Activated T-helper 17 cell treated with anti-CD3 and anti-CD28 coated beads, Interleukin-2, amount 50 U/mL, for 72 hours (primary cell): ENCODE data around the gene EML5. TPM values are rescaled to one million over a fixed set of nuclear protein-coding genes. Genes with fewer than 3 reads are reported as not detected.

Source experiments
- ATAC-seq: fragments of 150-1000 bp; cut with Tn5 transposase; replicated peaks from 2 replicates; pipeline ENCODE4 v1.10.0; 2021; ENCODE audit warnings: mild to moderate bottlenecking, moderate library complexity
- H3K27ac Mint-ChIP-seq: one replicate; pipeline ENCODE4 v1.8.0; 2022; ENCODE audit warnings: mixed read lengths
- H3K27me3 Mint-ChIP-seq: one replicate; pipeline ENCODE4 v1.8.0; 2022; ENCODE audit warnings: mixed read lengths
- H3K36me3 Mint-ChIP-seq: one replicate; pipeline ENCODE4 v1.8.0; 2022; ENCODE audit warnings: low read depth, mild to moderate bottlenecking, mixed read lengths
- H3K4me1 Mint-ChIP-seq: one replicate; pipeline ENCODE4 v1.8.0; 2022; ENCODE audit warnings: mixed read lengths
- H3K4me3 Mint-ChIP-seq: one replicate; pipeline ENCODE4 v1.8.0; 2022; ENCODE audit warnings: mild to moderate bottlenecking, mixed read lengths
- H3K9me3 Mint-ChIP-seq: one replicate; pipeline ENCODE4 v1.8.0; 2022; ENCODE audit warnings: mixed read lengths
- total RNA-seq, 2 donors: library from RNA; stranded (reverse); gene quantifications; one replicate each; pipeline ENCODE4 v1.2.3, GENCODE V29; 2022

Gene EML5
- total RNA-seq, 2 donors from 2014 or later = 1.6 to 2.6 TPM

DNA sequence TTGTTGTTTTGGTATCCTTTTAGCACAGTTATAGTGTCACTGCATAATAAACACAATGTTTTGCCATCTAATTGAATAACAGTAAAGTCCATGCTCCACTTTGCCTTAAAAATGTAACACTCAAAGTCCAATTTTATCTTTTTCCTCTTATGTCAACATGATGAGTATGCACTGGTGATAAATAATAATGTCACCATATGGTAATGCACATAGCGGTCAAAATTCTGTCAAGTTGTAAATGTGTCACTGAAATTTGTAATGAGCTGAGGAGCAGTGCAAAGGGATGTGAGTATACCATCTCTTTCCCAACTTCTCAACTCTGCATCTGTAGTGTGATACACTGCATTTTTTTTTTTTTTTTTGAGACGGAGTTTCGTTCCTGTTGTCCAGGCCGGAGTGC is 65.7 kb downstream of the EML5 start:
- Mint-ChIP-seq H3K27ac (no peak overlapping the region), H3K27me3 (no peaks in the 10 kb centered on the region), H3K36me3 (no peaks in the 10 kb centered on the region), H3K4me3 (no peak overlapping the region), H3K9me3 (no peaks in the 10 kb centered on the region), H3K4me1 (no peaks in the 10 kb centered on the region)
- no peak for ATAC-seq

DNA sequence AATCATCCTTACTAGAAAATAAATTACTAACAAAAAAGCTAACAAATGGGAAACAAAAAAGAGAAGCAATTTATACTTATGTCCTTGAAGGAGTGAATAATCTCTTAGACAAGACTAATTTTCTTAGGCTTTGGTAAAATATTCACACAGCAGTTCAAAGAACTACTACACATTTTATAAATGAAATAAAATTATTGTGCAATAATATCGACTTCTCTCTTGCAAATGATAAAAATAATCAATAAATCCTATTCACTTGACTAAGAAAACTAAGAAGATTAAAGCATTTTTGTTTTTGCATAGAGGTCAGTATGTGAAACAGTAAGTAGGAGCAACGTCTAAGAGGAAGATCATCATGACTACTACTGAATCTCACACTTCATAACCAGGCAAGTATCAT is 82.0 kb downstream of the EML5 start:
- ATAC-seq = no peak
- H3K36me3 Mint-ChIP-seq = peaks cover 6% of the 10 kb centered on the region

DNA sequence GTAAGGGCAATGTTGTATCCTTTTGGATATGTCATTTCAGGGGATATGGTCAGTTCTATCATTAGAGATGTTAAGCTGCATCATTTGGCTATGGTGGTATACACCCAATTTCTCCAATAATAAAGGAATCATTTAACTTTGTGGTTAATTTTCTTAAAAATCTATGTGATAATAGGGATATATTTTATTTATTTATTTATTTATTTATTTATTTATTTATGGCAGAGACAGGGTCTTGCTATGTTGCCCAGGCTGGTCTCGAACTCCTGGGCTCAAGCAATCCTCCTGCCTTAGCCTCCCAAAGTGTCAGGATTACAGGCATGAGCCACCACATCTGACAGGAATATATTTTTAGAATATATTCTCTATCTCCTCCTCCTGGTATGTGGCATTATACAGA is 85.7 kb downstream of the EML5 start:
- Mint-ChIP-seq H3K4me3 (no peak overlapping the region), H3K9me3 (no peaks in the 10 kb centered on the region), H3K36me3 (peaks cover 14% of the 10 kb centered on the region), H3K4me1 (no peaks in the 10 kb centered on the region), H3K27ac (no peak overlapping the region), H3K27me3 (no peaks in the 10 kb centered on the region)
- no peak for ATAC-seq

More for the DNA sequence above, 82.0 kb downstream of the EML5 start:
- Mint-ChIP-seq H3K4me1 (no peaks in the 10 kb centered on the region), H3K9me3 (no peaks in the 10 kb centered on the region), H3K27me3 (no peaks in the 10 kb centered on the region), H3K4me3 (no peak overlapping the region), H3K27ac (no peak overlapping the region)

DNA sequence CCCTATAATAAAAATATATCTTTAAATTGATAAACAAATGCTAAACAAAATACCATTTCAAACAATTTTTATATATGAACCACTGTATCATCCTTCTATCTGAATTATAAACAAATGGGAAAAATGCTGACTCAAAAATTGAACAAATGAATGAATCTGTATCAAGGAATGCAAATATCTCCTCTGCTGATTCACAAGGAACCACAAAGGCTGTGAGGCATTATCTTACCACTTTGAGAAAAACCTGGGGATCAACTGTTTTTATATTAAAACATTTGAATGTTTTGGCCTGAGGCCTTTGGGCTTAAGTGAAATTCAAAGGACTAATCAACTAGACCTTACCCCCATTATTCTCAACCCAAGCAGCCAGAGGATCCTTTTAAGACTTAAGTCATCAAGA is 86.3 kb downstream of the EML5 start:
- no peaks in the 10 kb centered on the region for H3K9me3 Mint-ChIP-seq
- H3K36me3 Mint-ChIP-seq = peaks cover 14% of the 10 kb centered on the region
- no peak overlapping the region for H3K4me3 Mint-ChIP-seq
- H3K27me3 Mint-ChIP-seq = no peaks in the 10 kb centered on the region
- no peak for ATAC-seq
- no peak overlapping the region for H3K27ac Mint-ChIP-seq
- no peaks in the 10 kb centered on the region for H3K4me1 Mint-ChIP-seq

DNA sequence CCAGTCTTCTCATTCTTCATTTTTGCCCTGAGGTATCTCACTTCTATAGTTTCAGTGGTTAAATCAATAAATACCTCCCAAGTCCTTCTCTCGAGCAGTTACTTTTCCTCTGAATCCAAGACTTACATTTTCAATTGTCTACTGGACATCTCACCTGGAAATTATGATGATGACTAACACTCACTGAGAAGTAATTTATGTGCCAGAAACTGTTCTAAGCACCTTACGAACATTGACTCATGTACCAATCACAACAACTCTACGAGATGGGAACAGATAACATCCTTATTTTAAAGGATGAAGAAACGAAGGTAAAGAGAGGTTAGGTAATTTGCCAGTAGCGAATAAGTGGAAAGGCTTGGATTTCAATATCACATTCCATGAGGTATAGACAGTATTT is 94.1 kb downstream of the EML5 start:
- Mint-ChIP-seq H3K36me3 (no peaks in the 10 kb centered on the region), H3K9me3 (no peaks in the 10 kb centered on the region), H3K27ac (no peak overlapping the region), H3K27me3 (no peaks in the 10 kb centered on the region), H3K4me1 (no peaks in the 10 kb centered on the region), H3K4me3 (no peak overlapping the region)
- no peak for ATAC-seq

DNA sequence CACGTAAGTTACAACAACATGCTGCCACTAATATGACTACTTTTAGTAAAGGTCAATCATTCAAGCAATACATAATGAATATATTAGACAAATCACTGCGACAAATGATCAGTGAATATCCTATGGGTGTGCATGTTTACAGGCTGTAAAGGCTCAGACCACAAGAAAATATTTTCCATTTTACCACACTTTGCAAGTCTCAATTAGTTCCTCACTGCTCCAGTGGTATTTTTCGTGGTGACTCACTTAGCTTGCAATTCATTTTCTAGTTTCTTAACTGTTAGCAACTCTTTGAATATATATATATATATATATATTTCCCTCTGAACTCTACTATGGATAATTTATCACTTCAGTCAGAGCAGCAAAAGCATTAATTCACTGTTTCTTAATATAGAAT is 96.9 kb downstream of the EML5 start:
- Mint-ChIP-seq H3K4me3 (no peak overlapping the region), H3K9me3 (no peaks in the 10 kb centered on the region), H3K27ac (no peak overlapping the region), H3K36me3 (no peaks in the 10 kb centered on the region), H3K27me3 (no peaks in the 10 kb centered on the region), H3K4me1 (no peaks in the 10 kb centered on the region)
- ATAC-seq = no peak

DNA sequence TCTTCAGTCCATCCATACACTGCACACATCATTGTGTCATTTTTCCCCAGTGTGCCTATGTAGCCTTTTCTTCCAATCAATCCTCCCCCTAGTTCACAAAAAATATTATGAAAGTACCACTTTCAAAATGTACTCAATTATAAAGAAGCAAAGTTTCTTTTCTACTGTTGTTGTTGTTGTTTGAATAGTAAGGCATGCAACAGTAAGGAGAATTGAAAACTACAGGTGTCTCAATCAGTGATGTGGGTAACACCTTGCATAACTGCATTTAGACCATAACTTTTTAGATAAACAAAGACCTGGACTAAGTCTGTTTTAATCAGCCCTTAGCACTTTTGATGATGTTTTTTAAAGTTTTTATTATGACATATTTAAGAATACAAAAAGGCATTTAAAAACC is 104.4 kb downstream of the EML5 start:
- no peaks in the 10 kb centered on the region for H3K9me3 Mint-ChIP-seq
- peaks cover 8% of the 10 kb centered on the region for H3K36me3 Mint-ChIP-seq
- no peaks in the 10 kb centered on the region for H3K4me1 Mint-ChIP-seq
- ATAC-seq = no peak
- H3K27me3 Mint-ChIP-seq = no peaks in the 10 kb centered on the region
- H3K27ac Mint-ChIP-seq = no peak overlapping the region
- H3K4me3 Mint-ChIP-seq = no peak overlapping the region

DNA sequence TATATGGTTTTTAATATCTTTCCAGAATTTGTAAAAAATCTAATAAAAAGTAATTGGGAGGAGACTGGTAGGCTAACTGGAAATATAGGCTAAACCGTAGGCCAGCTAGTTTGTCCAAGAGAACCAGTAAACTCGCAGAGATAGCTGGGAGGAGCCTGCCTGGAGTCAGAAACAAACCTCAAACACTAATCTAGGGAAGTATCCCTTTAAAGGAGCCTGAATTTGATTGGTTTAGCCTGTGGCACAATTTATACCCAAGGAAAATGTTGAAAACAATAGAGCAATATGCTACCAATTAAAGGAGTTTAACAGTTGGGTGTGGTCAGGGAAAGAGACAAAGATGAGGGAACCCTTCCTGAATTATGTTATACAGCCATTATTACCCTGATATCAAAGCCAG is 109.6 kb downstream of the EML5 start:
- no peaks in the 10 kb centered on the region for H3K27me3 Mint-ChIP-seq
- H3K4me1 Mint-ChIP-seq = no peaks in the 10 kb centered on the region
- H3K36me3 Mint-ChIP-seq = peaks cover 17% of the 10 kb centered on the region
- H3K4me3 Mint-ChIP-seq = no peak overlapping the region
- H3K27ac Mint-ChIP-seq = no peak overlapping the region
- no peak for ATAC-seq
- H3K9me3 Mint-ChIP-seq = no peaks in the 10 kb centered on the region

DNA sequence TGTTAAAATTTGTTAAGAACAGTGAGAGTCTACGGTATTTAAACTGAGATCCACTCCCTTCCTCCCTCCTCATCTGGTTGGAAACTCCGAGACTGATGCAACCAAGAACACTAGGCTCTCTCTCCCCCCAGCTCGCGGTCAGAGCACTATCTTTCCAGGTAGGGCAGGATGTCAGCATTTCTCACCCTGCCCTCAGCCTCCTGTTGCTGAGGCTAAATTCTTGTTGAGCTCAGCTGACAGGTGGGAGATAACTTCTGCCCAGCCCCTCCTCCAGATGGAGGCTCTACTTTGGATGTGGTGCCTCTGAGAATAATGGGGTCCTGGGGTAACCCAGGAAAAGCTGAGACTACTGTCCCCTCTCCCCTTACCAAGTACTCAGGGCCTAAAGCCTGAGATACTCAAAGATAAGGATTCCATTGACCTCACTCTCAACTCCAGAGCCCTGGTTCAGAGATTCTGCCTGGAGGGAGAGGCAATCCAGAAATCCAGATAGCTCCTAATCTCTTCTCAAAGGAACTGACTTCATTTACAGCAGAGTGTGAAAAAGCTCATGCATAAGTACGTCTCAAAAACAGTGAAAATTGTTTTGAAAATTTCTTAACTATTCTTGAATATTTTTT is 110.1 kb downstream of the EML5 start:
- H3K36me3 Mint-ChIP-seq = peaks cover 14% of the 10 kb centered on the region
- no peak overlapping the region for H3K27ac Mint-ChIP-seq
- no peak for ATAC-seq
- H3K27me3 Mint-ChIP-seq = no peaks in the 10 kb centered on the region
- H3K4me3 Mint-ChIP-seq = no peak overlapping the region
- H3K4me1 Mint-ChIP-seq = no peaks in the 10 kb centered on the region
- H3K9me3 Mint-ChIP-seq = no peaks in the 10 kb centered on the region

DNA sequence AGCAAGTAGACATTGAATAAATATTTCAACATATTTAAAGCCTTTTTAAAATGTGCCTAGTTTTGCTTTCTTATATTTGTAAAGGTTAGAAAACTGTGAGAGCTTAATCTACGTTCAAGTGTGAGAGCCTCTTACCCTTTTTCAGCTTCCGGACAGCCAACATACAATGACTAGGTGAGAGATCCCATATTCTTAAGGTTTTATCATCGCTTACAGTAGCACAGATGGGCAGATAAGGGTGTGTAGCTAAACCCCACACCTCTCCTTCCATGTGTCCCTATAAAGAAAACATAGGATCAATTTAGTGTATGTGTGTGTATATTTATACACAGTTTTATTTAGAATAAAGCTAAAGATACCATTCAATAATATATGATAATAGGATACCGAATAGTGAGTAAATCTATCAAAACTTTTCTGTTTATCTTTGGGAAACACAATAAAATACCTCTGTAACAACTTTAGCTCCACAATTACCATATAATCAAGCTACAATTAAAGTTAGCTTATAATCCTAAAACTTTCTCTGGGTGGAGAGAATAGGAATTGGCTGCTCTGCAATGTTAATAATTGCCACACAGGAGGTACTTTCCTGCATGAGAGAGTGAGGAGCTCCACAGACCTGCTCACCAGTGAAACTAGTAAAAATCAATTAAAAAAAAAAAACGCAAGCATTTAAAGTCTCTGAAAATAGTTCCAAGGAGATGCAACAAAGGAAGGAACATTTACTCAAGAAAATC is 110.8 kb downstream of the EML5 start:
- H3K27ac Mint-ChIP-seq = no peak overlapping the region
- H3K4me3 Mint-ChIP-seq = no peak overlapping the region
- no peak for ATAC-seq
- no peaks in the 10 kb centered on the region for H3K4me1 Mint-ChIP-seq
- no peaks in the 10 kb centered on the region for H3K9me3 Mint-ChIP-seq
- H3K36me3 Mint-ChIP-seq = peaks cover 14% of the 10 kb centered on the region
- H3K27me3 Mint-ChIP-seq = no peaks in the 10 kb centered on the region

DNA sequence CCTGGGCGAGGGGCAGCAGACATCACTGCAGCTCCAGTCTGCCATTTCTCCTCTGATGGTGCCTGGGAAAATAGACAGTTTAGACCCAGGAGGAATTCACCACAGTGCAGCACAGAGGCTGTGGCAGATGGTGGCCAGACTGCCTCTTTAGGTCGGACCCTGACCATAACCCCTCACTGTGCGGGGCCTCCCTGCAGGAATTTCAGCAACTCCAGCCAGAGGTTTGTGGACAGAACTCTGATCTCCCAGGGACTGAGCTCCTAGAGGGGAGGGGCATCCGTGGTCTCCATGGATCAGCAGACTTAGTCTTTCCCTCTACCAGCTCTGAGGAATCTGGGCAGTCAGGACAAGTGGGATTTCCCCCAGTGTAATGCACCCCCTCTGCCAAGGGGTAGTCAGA is 123.4 kb downstream of the EML5 start:
- no peak for ATAC-seq
- no peaks in the 10 kb centered on the region for H3K36me3 Mint-ChIP-seq
- H3K27me3 Mint-ChIP-seq = no peaks in the 10 kb centered on the region
- H3K4me3 Mint-ChIP-seq = no peak overlapping the region
- no peak overlapping the region for H3K27ac Mint-ChIP-seq
- peaks cover 11% of the 10 kb centered on the region for H3K9me3 Mint-ChIP-seq
- no peaks in the 10 kb centered on the region for H3K4me1 Mint-ChIP-seq

DNA sequence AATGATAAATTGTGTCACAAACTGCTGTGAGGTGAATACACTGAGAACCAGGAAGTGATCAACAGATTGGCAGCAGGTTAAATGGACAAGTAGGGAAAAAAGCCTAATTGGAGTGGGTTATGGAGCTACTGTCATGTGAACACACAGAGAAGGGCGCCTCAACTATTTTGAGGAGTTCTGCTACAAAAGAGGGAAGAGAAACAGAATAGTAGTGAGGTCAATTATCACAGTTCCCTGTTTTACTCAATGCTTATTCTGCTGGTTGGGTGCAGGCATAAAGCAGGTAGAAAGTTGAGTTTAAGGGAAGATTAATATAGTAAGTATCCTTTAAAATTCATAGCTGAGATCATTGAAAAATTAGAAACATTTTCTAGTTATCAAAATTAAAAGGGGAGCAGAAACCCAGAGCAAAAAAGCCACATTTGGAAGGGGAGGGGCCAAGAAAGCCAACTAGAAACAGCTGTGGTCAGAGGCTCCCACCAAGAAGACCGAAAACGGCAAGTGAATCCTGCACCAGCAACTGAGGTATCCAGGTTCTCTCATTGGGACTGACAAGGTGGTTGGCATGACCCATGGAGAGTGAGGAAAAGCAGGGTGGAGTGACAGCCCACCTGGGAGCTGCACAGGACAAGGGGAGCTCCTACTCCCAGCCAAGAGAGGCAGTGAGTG is 124.2 kb downstream of the EML5 start:
- Mint-ChIP-seq H3K27ac (peak overlapping the region; percentile 29), H3K27me3 (no peaks in the 10 kb centered on the region), H3K4me1 (no peaks in the 10 kb centered on the region), H3K36me3 (no peaks in the 10 kb centered on the region), H3K4me3 (no peak overlapping the region), H3K9me3 (peaks cover 11% of the 10 kb centered on the region)
- no peak for ATAC-seq

DNA sequence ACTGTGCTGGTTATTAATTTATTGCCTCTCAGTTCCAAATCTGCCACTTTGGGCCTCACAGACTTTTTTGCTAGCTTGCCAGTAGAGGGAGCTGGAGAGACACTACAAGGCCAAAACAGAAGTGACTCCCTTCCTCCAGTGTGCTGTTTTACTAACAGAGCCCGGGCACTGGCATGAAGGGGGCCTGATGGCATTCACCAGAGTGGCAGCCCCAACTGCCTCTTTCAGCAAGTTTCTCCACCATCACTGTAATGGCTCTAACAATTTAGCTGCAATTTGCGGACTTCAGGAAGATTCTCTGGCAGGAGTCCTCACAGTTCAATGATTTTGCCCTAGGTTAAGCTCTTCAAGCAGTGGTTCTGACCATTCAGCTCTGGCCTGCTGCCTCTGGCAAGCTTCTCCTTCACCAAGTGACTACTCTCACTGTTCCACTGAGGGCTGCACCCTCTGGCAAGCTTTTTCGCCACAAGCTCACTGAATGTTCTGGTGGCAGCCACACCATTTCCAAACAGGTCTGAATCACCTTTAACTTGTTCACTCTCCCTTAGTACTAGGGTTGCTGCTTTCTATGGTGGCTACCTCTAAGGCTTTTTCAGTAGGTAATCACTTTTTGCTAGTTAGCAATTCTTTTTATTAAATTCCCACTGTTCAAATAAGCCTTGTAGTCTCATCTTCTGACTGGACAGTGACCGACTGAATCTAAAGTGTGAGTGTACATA is 125.0 kb downstream of the EML5 start:
- Mint-ChIP-seq H3K27me3 (no peaks in the 10 kb centered on the region), H3K4me3 (no peak overlapping the region), H3K9me3 (peaks cover 11% of the 10 kb centered on the region), H3K4me1 (no peaks in the 10 kb centered on the region), H3K27ac (peak overlapping the region; percentile 29), H3K36me3 (no peaks in the 10 kb centered on the region)
- ATAC-seq = peak; percentile 75

DNA sequence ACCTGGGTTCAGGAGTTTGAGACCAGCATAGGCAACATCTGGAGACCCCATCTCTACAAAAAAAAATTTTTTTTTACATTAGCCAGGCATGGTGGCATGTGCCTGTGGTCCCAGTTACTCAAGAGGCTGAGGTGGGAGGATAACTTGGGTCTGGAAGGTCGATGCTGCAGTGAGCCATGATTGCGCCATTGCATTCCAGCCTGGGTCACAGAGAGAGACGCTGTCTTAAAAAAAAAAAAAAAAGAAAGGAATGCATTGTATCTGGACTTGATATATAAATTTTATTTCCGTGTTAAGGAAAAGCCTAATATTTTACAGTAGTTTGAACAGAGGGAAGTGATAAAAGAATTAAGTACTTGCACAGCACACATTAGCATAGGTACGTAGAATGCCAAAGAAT is 132.7 kb downstream of the EML5 start:
- no peaks in the 10 kb centered on the region for H3K27me3 Mint-ChIP-seq
- no peaks in the 10 kb centered on the region for H3K4me1 Mint-ChIP-seq
- peaks cover 2% of the 10 kb centered on the region for H3K9me3 Mint-ChIP-seq
- H3K27ac Mint-ChIP-seq = no peak overlapping the region
- no peak for ATAC-seq
- no peak overlapping the region for H3K4me3 Mint-ChIP-seq
- peaks cover 31% of the 10 kb centered on the region for H3K36me3 Mint-ChIP-seq

DNA sequence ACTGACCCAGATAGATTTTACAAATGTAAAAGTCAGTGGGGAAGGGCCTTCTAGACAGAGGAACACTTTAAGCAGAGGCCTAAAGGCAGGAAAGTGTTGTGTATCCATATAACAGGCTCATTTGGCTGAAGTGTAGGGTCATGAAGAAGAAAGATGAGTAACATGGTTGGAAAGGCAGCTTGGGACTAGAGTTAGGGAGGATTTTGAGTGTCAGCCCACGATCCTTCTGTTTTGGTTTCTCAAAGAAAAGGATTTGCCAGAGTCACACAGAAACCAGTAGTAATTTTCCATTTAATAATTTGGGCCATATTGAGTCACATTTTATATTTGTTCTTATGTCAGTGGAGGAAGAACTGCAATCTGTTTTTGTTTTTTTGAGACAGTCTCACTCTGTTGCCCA is 153.5 kb downstream of the EML5 start:
- H3K4me3 Mint-ChIP-seq = no peak overlapping the region
- peaks cover 7% of the 10 kb centered on the region for H3K9me3 Mint-ChIP-seq
- ATAC-seq = no peak
- no peaks in the 10 kb centered on the region for H3K27me3 Mint-ChIP-seq
- H3K27ac Mint-ChIP-seq = no peak overlapping the region
- no peaks in the 10 kb centered on the region for H3K4me1 Mint-ChIP-seq
- peaks cover 24% of the 10 kb centered on the region for H3K36me3 Mint-ChIP-seq
